ENCODE results near the gene TFF3.

DNA sequence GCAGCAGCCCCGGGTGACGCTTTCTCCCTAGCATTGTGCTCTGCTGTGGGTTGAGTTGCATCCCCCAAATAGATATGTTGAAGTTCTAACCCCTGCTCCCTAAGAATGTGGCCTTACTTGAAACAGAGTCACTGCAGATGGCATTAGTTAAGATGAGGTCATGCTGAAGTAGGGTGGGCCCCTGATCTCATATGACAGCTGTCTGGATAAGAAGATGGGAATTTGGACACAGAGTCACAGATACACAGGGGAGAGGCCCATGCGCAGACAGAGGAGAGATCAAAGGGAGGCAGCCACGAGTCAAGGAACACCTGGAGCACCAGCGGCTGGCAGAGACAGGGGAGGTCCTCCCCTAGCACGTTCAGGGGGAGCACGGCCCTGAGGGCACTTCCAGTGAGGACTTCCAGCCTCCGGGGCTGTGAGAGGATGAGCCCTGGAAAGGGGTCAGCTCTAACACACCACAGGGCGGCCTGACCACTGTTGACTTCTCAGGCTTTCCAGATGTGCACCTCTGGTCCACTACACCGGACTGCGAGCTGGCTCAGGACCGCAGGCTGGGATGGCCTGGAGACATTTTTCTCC is 49.9 kb downstream of the TFF3 start:
- no peak for TF ChIP-seq EZH2 (IDR thresholded peaks at IDR 0.05)
- TF ChIP-seq POLR2AphosphoS5 (IDR thresholded peaks at IDR 0.05; ENCODE audit: borderline replicate concordance, low read depth, low read length) = no peak

Data from SK-N-MC (cell line).